GM18498 (cell line): Measurements from ENCODE around the gene SLCO3A1.

Experiments
- ATAC-seq: cut with Tn5 transposase; IDR thresholded peaks from one replicate; pipeline ENCODE4 v1.9.1; 2021; ENCODE audit warnings: mild to moderate bottlenecking, moderate library complexity; ENCODE audit not compliant: unreplicated experiment

Gene SLCO3A1

GRCh38 chr15:91997163-91997562 lies 143.7 kb downstream of the SLCO3A1 start:
- no peak for ATAC-seq

GRCh38 chr15:92000709-92001108 lies 147.2 kb downstream of the SLCO3A1 start:
- ATAC-seq: no peak

- no peak for ATAC-seq
Observed at GRCh38 chr15:92001307-92001706, 147.8 kb downstream of the SLCO3A1 start.

- ATAC-seq: no peak
Observed at GRCh38 chr15:92002666-92003065, 149.2 kb downstream of the SLCO3A1 start.

GRCh38 chr15:92003515-92004067 lies 150.1 kb downstream of the SLCO3A1 start:
- no peak for ATAC-seq

GRCh38 chr15:92005154-92005553 lies 151.6 kb downstream of the SLCO3A1 start:
- no peak for ATAC-seq

- ATAC-seq: no peak
Observed at GRCh38 chr15:92006186-92007028, 152.9 kb downstream of the SLCO3A1 start.

GRCh38 chr15:92009162-92009561 lies 155.7 kb downstream of the SLCO3A1 start:
- no peak for ATAC-seq

- ATAC-seq: no peak
Observed at GRCh38 chr15:92011611-92012367, 158.3 kb downstream of the SLCO3A1 start.

GRCh38 chr15:92012368-92012629 lies 158.8 kb downstream of the SLCO3A1 start:
- no peak for ATAC-seq

- no peak for ATAC-seq
Observed at GRCh38 chr15:92012881-92013280, 159.4 kb downstream of the SLCO3A1 start.

- no peak for ATAC-seq
Observed at GRCh38 chr15:92014281-92015030, 160.9 kb downstream of the SLCO3A1 start.

- no peak for ATAC-seq
Observed at GRCh38 chr15:92017882-92018534, 164.5 kb downstream of the SLCO3A1 start.

GRCh38 chr15:92018535-92019239 lies 165.2 kb downstream of the SLCO3A1 start:
- no peak for ATAC-seq

GRCh38 chr15:92019706-92020105 lies 166.2 kb downstream of the SLCO3A1 start:
- no peak for ATAC-seq

GRCh38 chr15:92020207-92020606 lies 166.7 kb downstream of the SLCO3A1 start:
- ATAC-seq: no peak

- ATAC-seq: no peak
Observed at GRCh38 chr15:92020804-92021203, 167.3 kb downstream of the SLCO3A1 start.

GRCh38 chr15:92021792-92022191 lies 168.3 kb downstream of the SLCO3A1 start:
- ATAC-seq: no peak

GRCh38 chr15:92023965-92024364 lies 170.5 kb downstream of the SLCO3A1 start:
- ATAC-seq: no peak

GRCh38 chr15:92025706-92026270 lies 172.3 kb downstream of the SLCO3A1 start:
- ATAC-seq: no peak
